Right lobe of liver (tissue), 6 donors: ENCODE measurements around the gene KSR2. TPM values are rescaled to one million over a fixed set of nuclear protein-coding genes. Genes with fewer than 3 reads are reported as not detected.

Experiments
- ATAC-seq, 4 donors: fragments of 200-7000 bp; cut with Tn5 transposase; one replicate each; pipeline ENCODE4 v1.9.1; 2020; ENCODE audit warnings: mild to moderate bottlenecking in 4 of 4, moderate library complexity in 4 of 4
- DNase-seq, 3 donors: peaks; one replicate each; pipeline ENCODE4 v3.0.0-alpha.2; 2020
- H3K27ac ChIP-seq, 3 donors: fragments of 200-600 bp; one replicate each; pipeline ENCODE4 v1.8.0; 2022
- H3K27me3 ChIP-seq, 2 donors: fragments of 200-600 bp; one replicate each; pipeline ENCODE4 v1.8.0; 2022
- H3K36me3 ChIP-seq, 4 donors: fragments of 200-600 bp; sonication (generic) in 1 of 4; one replicate each; pipeline versions ENCODE4 v1.5.1 to v1.8.0; 2017 to 2022; ENCODE audit warnings: control low read depth in 1 of 4
- H3K4me1 ChIP-seq, 4 donors: fragments of 200-600 bp; sonication (generic) in 1 of 4; one replicate each; pipeline versions ENCODE4 v1.5.1 to v1.8.0; 2017 to 2022; ENCODE audit warnings: control low read depth in 1 of 4
- H3K4me3 ChIP-seq, 3 donors: fragments of 200-600 bp; one replicate each; pipeline ENCODE4 v1.8.0; 2022
- H3K9me3 ChIP-seq, 4 donors: fragments of 200-600 bp; sonication (generic) in 1 of 4; one replicate each; pipeline versions ENCODE4 v1.5.1 to v1.8.0; 2017 to 2022; ENCODE audit warnings: control low read depth in 1 of 4
- POLR2A ChIP-seq: fragments of 450-650 bp; IDR thresholded peaks from one replicate; pipeline ENCODE4 v1.6.1; 2017; ENCODE audit warnings: antibody characterized with exemption, mild to moderate bottlenecking
- WGBS: methylation state at CpG from one replicate; pipeline ENCODE4 v1.1.6; 2018; ENCODE audit warnings: low coverage, low lambda C conversion rate; ENCODE audit not compliant: insufficient coverage; ENCODE audit errors: missing lambda C conversion rate; 5-methylcytosine and 5-hydroxymethylcytosine counted together
- intact Hi-C, 2 donors: fragments of 100-400 bp; cut with DNase I; formaldehyde crosslinking; loops; one replicate each; pipeline versions ENCODE4 v1.11.2 to v1.14.1; 2022
- total RNA-seq, 6 experiments: library from RNA; depleted of rRNA in 2 of 6; stranded (reverse); fragments of >200 nt in 2 of 6; fragmentation: NEBNext Ultra II Directional in 3 of 6; extraction: Animal tissue kit (Norgen Biotek cat#: 25700) in 3 of 6; gene quantifications; one replicate each; pipeline versions ENCODE4 v1.1.0 to v1.2.4, GENCODE V29; 2016 to 2023
- TF ChIP-seq, protein P1 (sequence below), 4 donors: fragments of 200-600 bp in 3 of 4; fragments of 450-650 bp in 1 of 4; IDR thresholded peaks; one replicate each; pipeline versions ENCODE4 v1.5.1 to v1.8.0; 2016 to 2022; ENCODE audit warnings: antibody characterized with exemption in 4 of 4, mild to moderate bottlenecking in 2 of 4
- donor health status: DM: no; HTN: yes; CAD: no.
- donor health status: DM: no; HTN: no; CAD: no.
- donor health status: DM: no; HTN: no; CAD: no.
- donor health status: DM: no; HTN: yes; CAD: no.
- donor health status: DM: no; HTN: yes; CAD: no.

Gene KSR2
- total RNA-seq, 6 experiments from 2014 or later = 0.02 to 0.07 (median 0.02) TPM; not detected in 2

DNA sequence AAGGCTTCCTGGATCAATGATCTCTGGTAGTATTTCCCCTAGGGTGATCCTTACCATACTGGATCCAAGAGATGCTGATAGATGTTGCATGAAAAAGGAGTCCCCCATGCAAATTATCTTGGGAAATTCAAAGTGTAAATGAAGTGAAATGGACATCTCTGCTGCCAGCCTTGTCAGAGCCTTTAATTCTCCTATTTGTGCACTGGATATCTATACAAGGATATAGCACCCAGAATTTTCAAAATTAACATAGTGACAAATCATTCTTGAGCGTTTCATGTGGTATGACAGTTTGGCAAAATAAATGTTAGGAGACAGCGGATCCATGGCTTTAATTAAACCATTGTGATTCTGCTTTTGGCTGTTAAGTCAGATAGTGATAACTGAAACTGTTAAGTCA is 260.9 kb downstream of the KSR2 start:
- no peak for TF ChIP-seq POLR2A
- TF ChIP-seq, protein P1, sequence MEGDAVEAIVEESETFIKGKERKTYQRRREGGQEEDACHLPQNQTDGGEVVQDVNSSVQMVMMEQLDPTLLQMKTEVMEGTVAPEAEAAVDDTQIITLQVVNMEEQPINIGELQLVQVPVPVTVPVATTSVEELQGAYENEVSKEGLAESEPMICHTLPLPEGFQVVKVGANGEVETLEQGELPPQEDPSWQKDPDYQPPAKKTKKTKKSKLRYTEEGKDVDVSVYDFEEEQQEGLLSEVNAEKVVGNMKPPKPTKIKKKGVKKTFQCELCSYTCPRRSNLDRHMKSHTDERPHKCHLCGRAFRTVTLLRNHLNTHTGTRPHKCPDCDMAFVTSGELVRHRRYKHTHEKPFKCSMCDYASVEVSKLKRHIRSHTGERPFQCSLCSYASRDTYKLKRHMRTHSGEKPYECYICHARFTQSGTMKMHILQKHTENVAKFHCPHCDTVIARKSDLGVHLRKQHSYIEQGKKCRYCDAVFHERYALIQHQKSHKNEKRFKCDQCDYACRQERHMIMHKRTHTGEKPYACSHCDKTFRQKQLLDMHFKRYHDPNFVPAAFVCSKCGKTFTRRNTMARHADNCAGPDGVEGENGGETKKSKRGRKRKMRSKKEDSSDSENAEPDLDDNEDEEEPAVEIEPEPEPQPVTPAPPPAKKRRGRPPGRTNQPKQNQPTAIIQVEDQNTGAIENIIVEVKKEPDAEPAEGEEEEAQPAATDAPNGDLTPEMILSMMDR (IDR thresholded peaks at IDR 0.05) = no peak
- H3K36me3 ChIP-seq = no peaks in the 10 kb centered on the region
- no peak for DNase-seq
- H3K27me3 ChIP-seq = no peaks in the 10 kb centered on the region
- no peak overlapping the region for H3K4me3 ChIP-seq
- intact Hi-C loops = no loop called here
- H3K27ac ChIP-seq = no peak overlapping the region
- H3K4me1 ChIP-seq = no peaks in the 10 kb centered on the region
- WGBS = 48% methylated on average over 2 of the region's 2 CpGs
- ATAC-seq = no peak
- H3K9me3 ChIP-seq = no peaks in the 10 kb centered on the region

DNA sequence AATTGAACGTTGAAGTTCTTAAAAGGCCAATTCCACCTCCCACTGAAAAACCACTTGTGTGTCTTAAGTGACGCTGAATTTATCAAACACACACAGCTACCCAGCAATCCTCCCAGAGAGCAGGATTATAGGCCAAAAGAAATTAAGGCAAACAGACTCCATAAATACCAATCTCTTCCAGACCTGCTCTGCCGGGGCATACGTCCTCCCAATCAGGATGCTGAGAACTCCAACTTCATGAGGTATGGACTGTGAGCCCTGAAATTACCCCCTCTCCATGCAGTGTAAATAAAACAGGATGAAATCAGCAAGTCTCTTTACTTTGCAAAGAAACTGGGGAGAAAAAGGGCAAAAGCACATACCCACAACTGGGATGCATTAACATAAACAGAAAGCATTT is 265.2 kb downstream of the KSR2 start:
- Histone ChIP-seq H3K4me1 (no peaks in the 10 kb centered on the region), H3K27ac (no peak overlapping the region), H3K27me3 (no peaks in the 10 kb centered on the region), H3K36me3 (no peaks in the 10 kb centered on the region), H3K4me3 (no peak overlapping the region), H3K9me3 (no peaks in the 10 kb centered on the region)
- TF ChIP-seq, protein P1 (IDR thresholded peaks at IDR 0.05) = no peak
- TF ChIP-seq POLR2A = no peak
- DNase-seq = no peak
- 38% methylated on average over 4 of the region's 4 CpGs for WGBS
- no peak for ATAC-seq
- intact Hi-C loops = no loop called here

DNA sequence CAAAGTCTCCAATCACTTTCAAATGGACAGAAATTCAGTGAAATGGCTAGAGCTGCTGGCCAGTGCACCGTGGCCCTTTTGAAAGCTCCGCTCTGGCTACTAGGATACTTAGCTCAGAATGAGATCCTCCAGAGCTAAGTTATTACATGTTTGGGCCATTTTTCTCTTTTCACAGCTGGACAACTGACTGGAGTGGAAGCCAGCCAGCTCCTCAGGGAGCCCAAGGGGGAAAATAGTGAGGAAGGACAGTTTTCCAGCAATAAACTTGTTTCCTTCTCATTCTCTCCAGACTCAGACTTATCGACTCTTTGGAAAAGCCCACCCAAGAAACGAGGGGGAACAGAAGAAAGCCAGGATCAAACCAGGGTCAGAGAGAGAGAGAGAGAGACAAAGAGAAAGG is 266.0 kb downstream of the KSR2 start:
- 54% methylated on average over 3 of the region's 4 CpGs for WGBS
- TF ChIP-seq, protein P1 (IDR thresholded peaks at IDR 0.05) = no peak
- TF ChIP-seq POLR2A = no peak
- Histone ChIP-seq H3K27me3 (no peaks in the 10 kb centered on the region), H3K36me3 (no peaks in the 10 kb centered on the region), H3K4me1 (no peaks in the 10 kb centered on the region), H3K9me3 (no peaks in the 10 kb centered on the region), H3K4me3 (no peak overlapping the region), H3K27ac (no peak overlapping the region)
- no peak for DNase-seq
- no peak for ATAC-seq
- intact Hi-C loops = no loop called here

DNA sequence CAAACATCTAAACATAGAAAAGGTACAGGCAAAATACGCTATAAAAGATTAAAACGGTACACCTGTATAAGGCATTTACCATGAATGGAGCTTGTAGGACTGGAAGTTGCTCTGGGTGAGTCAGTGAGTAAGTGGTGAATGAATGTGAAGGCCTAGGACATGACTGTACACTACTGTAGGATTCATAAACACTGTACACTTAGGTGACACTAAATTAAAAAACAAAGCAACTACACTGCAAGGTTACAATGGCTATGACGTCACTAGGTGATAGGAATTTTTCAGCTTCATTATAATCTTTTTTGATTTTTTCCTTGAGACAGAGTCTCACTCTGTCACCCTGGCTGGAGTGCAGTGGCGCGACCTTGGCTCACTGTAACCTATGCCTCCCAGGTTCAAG is 269.2 kb downstream of the KSR2 start:
- no peaks in the 10 kb centered on the region for H3K4me1 ChIP-seq
- no peaks in the 10 kb centered on the region for H3K27me3 ChIP-seq
- DNase-seq (no peak), ATAC-seq (no peak)
- no peaks in the 10 kb centered on the region for H3K36me3 ChIP-seq
- no peaks in the 10 kb centered on the region for H3K9me3 ChIP-seq
- H3K27ac ChIP-seq = no peak overlapping the region
- no peak overlapping the region for H3K4me3 ChIP-seq
- intact Hi-C loops = no loop called here
- TF ChIP-seq, protein P1 (IDR thresholded peaks at IDR 0.05) = no peak
- TF ChIP-seq POLR2A = no peak
- WGBS = 68% methylated on average over 5 of the region's 5 CpGs

DNA sequence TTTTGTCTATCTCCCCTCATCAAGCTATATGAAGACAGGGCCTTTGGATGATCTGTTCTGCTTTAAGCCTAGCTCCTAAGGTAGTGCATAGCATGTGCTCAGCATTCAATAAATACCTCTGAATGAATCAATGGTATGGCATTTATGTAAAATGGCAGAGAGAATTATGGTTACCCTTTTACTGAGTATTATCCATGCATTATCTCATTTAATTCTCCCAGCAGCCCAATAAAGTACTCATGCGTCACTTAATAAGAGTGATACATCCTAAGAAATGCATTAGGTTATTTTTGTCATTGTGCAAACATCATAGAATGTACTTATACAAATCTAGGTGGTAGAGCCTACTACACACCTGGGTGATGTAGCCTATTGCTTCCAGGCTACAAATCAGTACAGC is 269.7 kb downstream of the KSR2 start:
- TF ChIP-seq, protein P1 (IDR thresholded peaks at IDR 0.05) = no peak
- TF ChIP-seq POLR2A = no peak
- Histone ChIP-seq H3K27ac (no peak overlapping the region), H3K27me3 (no peaks in the 10 kb centered on the region), H3K9me3 (no peaks in the 10 kb centered on the region), H3K4me1 (no peaks in the 10 kb centered on the region), H3K36me3 (no peaks in the 10 kb centered on the region), H3K4me3 (no peak overlapping the region)
- ATAC-seq (no peak), DNase-seq (no peak)
- WGBS = 89% methylated on average over 1 of the region's 1 CpG
- intact Hi-C loops = no loop called here
